H9 (cell line): ENCODE measurements around the gene KRT86. TPM values are rescaled to one million over a fixed set of nuclear protein-coding genes. Genes with fewer than 3 reads are reported as not detected.

Experiments
- DNase-seq: peaks from one replicate; pipeline ENCODE4 v3.0.0-alpha.2; 2017
- H2AFZ ChIP-seq: one replicate; pipeline ENCODE4 v1.6.1; 2013; ENCODE audit warnings: mild to moderate bottlenecking, low read length, control low read depth, moderate library complexity
- H2AK5ac ChIP-seq: 2 replicates; pipeline ENCODE4 v1.6.1; 2013; ENCODE audit warnings: low read length, control low read depth, mixed read lengths; ENCODE audit not compliant: insufficient read length
- H2BK120ac ChIP-seq: one replicate; pipeline ENCODE4 v1.6.1; 2013; ENCODE audit warnings: low read depth, mild to moderate bottlenecking, low read length, control low read depth, inconsistent platforms; ENCODE audit not compliant: poor library complexity, severe bottlenecking
- H2BK12ac ChIP-seq: 2 replicates; pipeline ENCODE4 v1.6.1; 2013; ENCODE audit warnings: low read length, control low read depth, mixed read lengths, low read depth; ENCODE audit not compliant: insufficient read length
- H2BK15ac ChIP-seq: 2 replicates; pipeline ENCODE4 v1.6.1; 2013; ENCODE audit warnings: low read depth, low read length, control low read depth
- H2BK20ac ChIP-seq: one replicate; pipeline ENCODE4 v1.6.1; 2013; ENCODE audit warnings: low read depth, mild to moderate bottlenecking, low read length, control low read depth, inconsistent platforms; ENCODE audit not compliant: poor library complexity, severe bottlenecking
- H2BK5ac ChIP-seq: 2 replicates; pipeline ENCODE4 v1.6.1; 2013; ENCODE audit warnings: low read length, control low read depth, mixed read lengths; ENCODE audit not compliant: insufficient read length
- H3K14ac ChIP-seq: 2 replicates; pipeline ENCODE4 v1.6.1; 2013; ENCODE audit warnings: low read length, control low read depth; ENCODE audit not compliant: insufficient read depth
- H3K18ac ChIP-seq: 2 replicates; pipeline ENCODE4 v1.6.1; 2013; ENCODE audit warnings: low read depth, mild to moderate bottlenecking, mixed read lengths, low read length, control low read depth; ENCODE audit not compliant: insufficient read length
- H3K23ac ChIP-seq: 2 replicates; pipeline ENCODE4 v1.6.1; 2013; ENCODE audit warnings: low read length, control low read depth, mixed read lengths, low read depth; ENCODE audit not compliant: insufficient read length
- H3K23me2 ChIP-seq: 2 replicates; pipeline ENCODE4 v1.6.1; 2013; ENCODE audit warnings: low read depth, mild to moderate bottlenecking, mixed read lengths, low read length, control low read depth; ENCODE audit not compliant: insufficient read length, poor library complexity, severe bottlenecking
- H3K27ac ChIP-seq: 2 replicates; pipeline ENCODE4 v1.5.1; 2013; ENCODE audit warnings: low read length, control low read depth, mixed read lengths, low read depth; ENCODE audit not compliant: insufficient read length
- H3K27me3 ChIP-seq: 2 replicates; pipeline ENCODE4 v1.6.1; 2013; ENCODE audit warnings: low read length, control low read depth, inconsistent platforms; ENCODE audit not compliant: insufficient read depth
- H3K4ac ChIP-seq: 2 replicates; pipeline ENCODE4 v1.6.1; 2013; ENCODE audit warnings: low read depth, mild to moderate bottlenecking, control low read depth, inconsistent platforms, low read length, moderate library complexity
- H3K4me1 ChIP-seq: 2 replicates; pipeline ENCODE4 v1.6.1; 2013; ENCODE audit warnings: low read length, control low read depth, inconsistent platforms; ENCODE audit not compliant: insufficient read depth
- H3K4me2 ChIP-seq: 2 replicates; pipeline ENCODE4 v1.6.1; 2013; ENCODE audit warnings: low read length, control low read depth, mixed read lengths; ENCODE audit not compliant: insufficient read length, insufficient read depth
- H3K56ac ChIP-seq: 2 replicates; pipeline ENCODE4 v1.6.1; 2013; ENCODE audit warnings: low read depth, mild to moderate bottlenecking, mixed read lengths, low read length, control low read depth; ENCODE audit not compliant: insufficient read length
- H3K79me1 ChIP-seq: 2 replicates; pipeline ENCODE4 v1.6.1; 2013; ENCODE audit warnings: low read depth, mild to moderate bottlenecking, moderate library complexity, low read length, control low read depth, inconsistent platforms; ENCODE audit not compliant: insufficient read depth, poor library complexity, severe bottlenecking
- H3K79me2 ChIP-seq: 2 replicates; pipeline ENCODE4 v1.6.1; 2013; ENCODE audit warnings: low read length, control low read depth, inconsistent platforms; ENCODE audit not compliant: insufficient read depth
- H3K9ac ChIP-seq: 2 replicates; pipeline ENCODE4 v1.6.1; 2013; ENCODE audit warnings: low read length, control low read depth, mixed read lengths; ENCODE audit not compliant: insufficient read length; ENCODE audit errors: extremely low read depth
- H3K9me3 ChIP-seq: one replicate; pipeline ENCODE4 v1.6.1; 2013; ENCODE audit warnings: low read depth, low read length, inconsistent platforms; ENCODE audit not compliant: control insufficient read depth
- H3T11ph ChIP-seq: one replicate; pipeline ENCODE4 v1.6.1; 2013; ENCODE audit warnings: mild to moderate bottlenecking, low read length, control low read depth, inconsistent platforms
- H4K20me1 ChIP-seq: one replicate; pipeline ENCODE4 v1.6.1; 2013; ENCODE audit not compliant: control insufficient read depth, insufficient read length, insufficient read depth
- H4K5ac ChIP-seq: 2 replicates; pipeline ENCODE4 v1.6.1; 2013; ENCODE audit warnings: low read depth, mild to moderate bottlenecking, mixed read lengths, low read length, control low read depth; ENCODE audit not compliant: insufficient read length
- H4K8ac ChIP-seq: replicated peaks from 2 replicates; pipeline ENCODE4 v1.6.1; 2013; ENCODE audit warnings: low read length, control low read depth, mixed read lengths, low read depth; ENCODE audit not compliant: insufficient read length
- H4K91ac ChIP-seq: 2 replicates; pipeline ENCODE4 v1.6.1; 2013; ENCODE audit warnings: low read depth, mild to moderate bottlenecking, moderate library complexity, mixed read lengths, low read length, control low read depth; ENCODE audit not compliant: insufficient read length
- H3K27ac Mint-ChIP-seq, 3 experiments: 2 replicates in 2 of 3; 3 replicates in 1 of 3; pipeline ENCODE4 v1.8.0; 2020 to 2021; ENCODE audit warnings: mixed read lengths in 3 of 3, mild to moderate bottlenecking in 1 of 3, moderate library complexity in 1 of 3
- H3K27me3 Mint-ChIP-seq: 2 replicates; pipeline ENCODE4 v1.8.0; 2021; ENCODE audit warnings: low read depth, mild to moderate bottlenecking, moderate library complexity, mixed read lengths
- H3K36me3 Mint-ChIP-seq, 3 experiments: 2 replicates in 2 of 3; 3 replicates in 1 of 3; pipeline ENCODE4 v1.8.0; 2020 to 2021; ENCODE audit warnings: low read depth in 3 of 3, mixed read lengths in 3 of 3; ENCODE audit not compliant: insufficient read depth in 1 of 3
- H3K4me1 Mint-ChIP-seq, 2 experiments: 2 replicates each; pipeline ENCODE4 v1.8.0; 2020; ENCODE audit warnings: mixed read lengths in 2 of 2
- H3K4me3 Mint-ChIP-seq, 2 experiments: 2 replicates in 1 of 2; 3 replicates in 1 of 2; pipeline ENCODE4 v1.8.0; 2020 to 2021; ENCODE audit warnings: mild to moderate bottlenecking in 2 of 2, mixed read lengths in 2 of 2, moderate library complexity in 1 of 2
- H3K9me3 Mint-ChIP-seq, 2 experiments: 2 replicates in 1 of 2; 3 replicates in 1 of 2; pipeline ENCODE4 v1.8.0; 2020; ENCODE audit warnings: mild to moderate bottlenecking in 2 of 2, mixed read lengths in 2 of 2, moderate library complexity in 1 of 2
- WGBS: extraction: QIAGEN DNeasy Blood & Tissue Kit; methylation state at CpG from one replicate; pipeline ENCODE4 v1.1.7; 2013; ENCODE audit warnings: missing lambda C conversion rate, low lambda C conversion rate, mixed read lengths; ENCODE audit not compliant: insufficient read length; ENCODE audit errors: extremely low coverage; 5-methylcytosine and 5-hydroxymethylcytosine counted together
- total RNA-seq: library from RNA; stranded (reverse); gene quantifications from 2 replicates; pipeline ENCODE4 v1.2.1, GENCODE V29; 2021
- TF ChIP-seq, protein P1 (sequence below): fragments of 200-600 bp; sonication (generic); conservative IDR thresholded peaks from 3 replicates; pipeline ENCODE4 v1.8.0; 2021; ENCODE audit warnings: antibody characterized with exemption, mild to moderate bottlenecking

The KRT86 gene
- total RNA-seq, 1 experiment from 2014 or later = not detected

DNA sequence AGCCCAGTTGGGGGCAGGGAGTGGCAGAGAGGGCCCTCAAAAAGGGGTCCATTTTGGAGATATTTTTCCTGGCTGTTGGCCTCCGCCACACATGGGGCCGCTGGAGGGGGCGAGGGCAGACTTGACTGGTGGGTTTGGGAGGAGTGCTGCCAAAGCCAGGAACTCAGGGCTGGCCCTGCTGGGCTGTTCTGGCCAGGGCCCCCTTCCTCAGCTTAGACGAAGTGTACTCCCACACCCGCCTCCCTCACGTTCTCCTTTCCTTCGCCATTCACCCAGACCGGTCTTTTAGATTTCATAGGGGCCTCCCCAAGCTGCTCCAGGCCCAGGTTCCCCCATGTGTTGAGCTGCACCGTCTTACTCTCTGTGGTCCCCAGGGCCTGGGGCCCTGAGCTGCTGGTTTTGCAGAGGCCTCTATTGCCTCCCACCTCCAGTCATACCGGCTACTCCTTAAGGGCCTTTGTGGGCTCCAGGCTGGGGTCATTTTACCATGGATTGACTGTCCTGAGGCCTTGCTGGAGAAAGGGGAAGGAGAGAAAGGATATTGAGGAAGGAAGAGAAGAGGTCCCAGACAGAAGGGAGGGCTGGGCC lies 40.1 kb upstream of the KRT86 start:
- Histone ChIP-seq H3K56ac (no peak overlapping the region), H2BK120ac (no peak overlapping the region), H3K79me2 (no peaks in the 10 kb centered on the region), H4K8ac (no peak overlapping the region), H2BK15ac (no peak overlapping the region), H4K91ac (no peak overlapping the region), H3K18ac (no peak overlapping the region), H3K27ac (no peak overlapping the region), H3K9me3 (no peaks in the 10 kb centered on the region), H3T11ph (no peak overlapping the region), H3K4ac (no peak overlapping the region), H2BK20ac (no peak overlapping the region), H2BK5ac (no peak overlapping the region), H3K4me2 (no peak overlapping the region), H3K79me1 (no peaks in the 10 kb centered on the region), H3K14ac (no peak overlapping the region), H4K20me1 (no peaks in the 10 kb centered on the region), H2AFZ (no peak overlapping the region), H4K5ac (no peak overlapping the region), H3K23me2 (peaks cover 12% of the 10 kb centered on the region), H3K4me1 (peaks cover 12% of the 10 kb centered on the region), H3K9ac (no peak overlapping the region), H3K23ac (no peak overlapping the region), H3K27me3 (peaks cover 8% of the 10 kb centered on the region), H2BK12ac (no peak overlapping the region), H2AK5ac (no peak overlapping the region)
- Mint-ChIP-seq H3K4me3 (peak overlapping the region; percentile 21 to 36; a peak in 2 of 5 replicates), H3K4me1 (peaks cover 66 to 78% of the 10 kb centered on the region in 2 experiments), H3K9me3 (no peaks in the 10 kb centered on the region; a peak in 1 of 5 replicates), H3K27ac (peak overlapping the region in 1 of 3 experiments; percentile 88; a peak in 2 of 7 replicates), H3K27me3 (peaks cover 77% of the 10 kb centered on the region), H3K36me3 (peaks cover 2 to 23% (median 3%) of the 10 kb centered on the region in 3 experiments; a peak in 5 of 7 replicates)
- DNase-seq = no peak
- TF ChIP-seq, protein P1, sequence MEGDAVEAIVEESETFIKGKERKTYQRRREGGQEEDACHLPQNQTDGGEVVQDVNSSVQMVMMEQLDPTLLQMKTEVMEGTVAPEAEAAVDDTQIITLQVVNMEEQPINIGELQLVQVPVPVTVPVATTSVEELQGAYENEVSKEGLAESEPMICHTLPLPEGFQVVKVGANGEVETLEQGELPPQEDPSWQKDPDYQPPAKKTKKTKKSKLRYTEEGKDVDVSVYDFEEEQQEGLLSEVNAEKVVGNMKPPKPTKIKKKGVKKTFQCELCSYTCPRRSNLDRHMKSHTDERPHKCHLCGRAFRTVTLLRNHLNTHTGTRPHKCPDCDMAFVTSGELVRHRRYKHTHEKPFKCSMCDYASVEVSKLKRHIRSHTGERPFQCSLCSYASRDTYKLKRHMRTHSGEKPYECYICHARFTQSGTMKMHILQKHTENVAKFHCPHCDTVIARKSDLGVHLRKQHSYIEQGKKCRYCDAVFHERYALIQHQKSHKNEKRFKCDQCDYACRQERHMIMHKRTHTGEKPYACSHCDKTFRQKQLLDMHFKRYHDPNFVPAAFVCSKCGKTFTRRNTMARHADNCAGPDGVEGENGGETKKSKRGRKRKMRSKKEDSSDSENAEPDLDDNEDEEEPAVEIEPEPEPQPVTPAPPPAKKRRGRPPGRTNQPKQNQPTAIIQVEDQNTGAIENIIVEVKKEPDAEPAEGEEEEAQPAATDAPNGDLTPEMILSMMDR = no peak
- no CpG with 5 or more reads among the region's 10 CpGs for WGBS
